Astrocyte of the cerebellum (primary cell): ENCODE measurements around the gene TBK1.
"Not testable (repeated sequence)": the region's sequence is repeated elsewhere in the genome, so short reads cannot be mapped to it uniquely, and the experiment has no call there.

ENCODE experiments used
- DNase-seq: peaks from one replicate; pipeline ENCODE4 v3.0.0-alpha.2; 2011; ENCODE audit warnings: low read depth
- H3K4me3 ChIP-seq: 2 replicates; pipeline ENCODE4 v1.5.1; 2011; ENCODE audit warnings: mild to moderate bottlenecking, low read depth, low read length, moderate library complexity
- CTCF ChIP-seq: IDR thresholded peaks from 2 replicates; pipeline ENCODE4 v1.5.1; 2012; ENCODE audit warnings: low read length, low read depth, moderate library complexity, mild to moderate bottlenecking; ENCODE audit errors: missing control alignments
- in situ Hi-C: cut with HindIII; loops from 2 replicates; pipeline ENCODE4 v1.10.0; 2017; ENCODE audit warnings: low sequenced_read_pairs

Gene TBK1

GRCh38 chr12:64530566-64530965 is 78.6 kb downstream of the TBK1 start:
- no peak for TF ChIP-seq CTCF
- in situ Hi-C loops, result no loop called here
- no peak for DNase-seq
- H3K4me3 ChIP-seq, result no peak overlapping the region

DNA sequence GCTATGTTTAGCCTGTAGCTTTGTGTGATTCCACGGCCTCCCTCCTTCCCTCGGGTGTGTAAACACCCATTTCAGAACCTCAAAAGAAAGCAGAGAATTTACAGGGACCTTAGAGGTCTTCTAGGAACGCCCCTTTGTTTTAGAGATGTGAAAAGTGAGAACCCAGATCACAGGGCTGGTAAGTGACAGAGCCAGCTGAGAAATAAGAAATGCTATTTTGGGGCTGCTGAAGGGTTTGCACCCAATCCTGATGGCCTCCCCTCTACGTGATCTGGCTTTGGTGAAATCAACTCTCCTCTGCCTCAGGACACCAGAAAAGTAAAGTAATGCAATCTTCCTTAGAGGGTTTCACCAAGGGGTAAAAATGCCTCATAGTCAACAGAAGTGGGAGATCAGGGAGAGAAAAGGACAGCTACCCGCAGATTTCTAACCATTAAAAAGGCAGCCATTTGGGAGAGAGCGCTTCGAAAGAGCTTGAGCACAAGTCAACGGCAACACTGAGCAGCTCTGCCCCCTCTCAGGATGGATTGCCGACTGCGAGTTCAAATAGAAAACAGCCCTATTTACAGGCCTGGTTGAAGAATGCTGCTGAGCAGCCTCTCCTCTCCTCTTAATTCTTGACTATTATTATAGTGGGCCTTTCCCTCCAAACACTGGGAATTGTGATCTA is 79.9 kb downstream of the TBK1 start:
- no peak for TF ChIP-seq CTCF
- in situ Hi-C loops, result no loop called here
- no peak for DNase-seq
- no peak overlapping the region for H3K4me3 ChIP-seq

DNA sequence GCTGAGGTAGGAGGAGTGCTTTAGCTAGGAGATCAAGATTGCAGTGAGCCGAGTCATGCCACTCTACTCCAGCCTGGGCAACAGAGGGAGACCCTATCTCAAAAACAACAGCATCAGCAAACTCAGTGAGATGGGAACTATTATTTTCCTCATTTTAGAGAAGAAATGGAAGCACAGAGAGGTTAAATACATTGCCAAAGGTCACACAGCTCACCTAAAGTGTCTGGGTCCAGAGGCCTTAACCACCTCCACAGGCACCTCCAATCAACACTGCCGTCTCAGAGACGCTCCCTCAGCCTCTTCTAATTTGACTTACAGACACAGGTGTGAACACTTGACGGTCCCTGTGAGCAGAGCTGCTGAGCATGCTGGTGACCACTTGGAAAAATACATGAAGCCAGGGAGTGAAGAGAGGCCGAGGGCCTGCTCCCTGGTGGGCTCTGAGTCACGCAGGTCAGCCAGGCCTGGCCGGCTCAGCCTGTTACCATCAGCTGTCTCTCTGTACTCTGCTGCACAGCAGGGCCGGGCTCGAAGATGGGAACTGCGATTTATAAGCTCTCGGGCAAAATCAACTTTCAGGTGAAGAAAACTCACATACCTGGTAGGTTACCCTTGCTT is 80.9 kb downstream of the TBK1 start:
- in situ Hi-C loops, result no loop called here
- no peak for DNase-seq
- H3K4me3 ChIP-seq, result no peak overlapping the region
- no peak for TF ChIP-seq CTCF

- H3K4me3 ChIP-seq, result no peak overlapping the region
- no peak for TF ChIP-seq CTCF
- in situ Hi-C loops, result no loop called here
- DNase-seq, result no peak
Observed at GRCh38 chr12:64534672-64535199, 82.8 kb downstream of the TBK1 start.

GRCh38 chr12:64538121-64538520 is 86.2 kb downstream of the TBK1 start:
- in situ Hi-C loops, result no loop called here
- DNase-seq, result no peak

DNA sequence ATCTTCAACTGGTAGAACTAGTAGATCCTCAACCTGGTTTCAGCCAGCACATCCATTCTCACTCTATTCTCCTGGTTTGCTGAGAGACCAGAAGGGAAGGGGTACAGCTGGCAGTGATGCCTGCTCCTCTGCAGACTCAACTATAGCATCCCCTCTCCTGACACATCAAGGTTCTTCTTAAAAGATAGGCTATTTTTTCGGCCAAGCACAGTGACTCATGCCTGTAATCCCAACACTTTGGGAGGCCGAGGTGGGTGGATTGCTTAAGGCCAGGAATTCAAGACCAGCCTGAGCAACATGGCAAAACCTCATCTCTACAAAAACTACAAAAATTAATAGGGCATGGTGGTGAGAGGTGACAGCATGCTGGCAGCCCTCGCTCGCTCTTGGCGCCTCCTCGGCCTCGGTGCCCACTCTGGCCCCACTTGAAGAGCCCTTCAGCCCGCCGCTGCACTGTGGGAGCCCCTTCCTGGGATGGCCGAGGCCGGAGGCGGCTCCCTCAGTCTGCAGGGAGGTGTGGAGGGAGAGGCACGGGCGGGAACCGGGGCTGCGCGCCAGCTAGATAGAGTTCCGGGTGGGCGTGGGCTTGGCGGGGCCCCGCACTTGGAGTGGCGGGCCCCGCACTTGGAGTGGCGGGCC is 90.6 kb downstream of the TBK1 start:
- DNase-seq, H3K4me3 ChIP-seq, in situ Hi-C loops: not testable (repeated sequence)

More at GRCh38 chr12:64538121-64538520, 86.2 kb downstream of the TBK1 start:
- TF ChIP-seq CTCF, result no peak
- H3K4me3 ChIP-seq, result no peak overlapping the region
